T-helper 1 cell treated with Interleukin-12 subunit alpha and Interleukin-12 subunit beta and Interleukin-4 antibody, amounts not matched to agents 30 μg/mL and 1 μg/mL, for 36 hours (primary cell): ENCODE results near the gene MYO15B.
"Not testable (repeated sequence)": the region's sequence is repeated elsewhere in the genome, so short reads cannot be mapped to it uniquely, and the experiment has no call there.

ENCODE experiments used
- H3K27ac Mint-ChIP-seq: one replicate; pipeline ENCODE4 v1.8.0; 2021; ENCODE audit warnings: mild to moderate bottlenecking, mixed read lengths
- H3K27me3 Mint-ChIP-seq: one replicate; pipeline ENCODE4 v1.8.0; 2021; ENCODE audit warnings: low read depth, mixed read lengths
- H3K36me3 Mint-ChIP-seq: one replicate; pipeline ENCODE4 v1.8.0; 2021; ENCODE audit warnings: low read depth, mixed read lengths
- H3K4me1 Mint-ChIP-seq: one replicate; pipeline ENCODE4 v1.8.0; 2021; ENCODE audit warnings: low read depth, mixed read lengths
- H3K4me3 Mint-ChIP-seq: one replicate; pipeline ENCODE4 v1.8.0; 2021; ENCODE audit warnings: mild to moderate bottlenecking, moderate library complexity, mixed read lengths
- H3K9me3 Mint-ChIP-seq: one replicate; pipeline ENCODE4 v1.8.0; 2021; ENCODE audit warnings: mixed read lengths

Gene MYO15B

GRCh38 chr17:75568412-75569255 lies 19.0 kb upstream of the MYO15B start:
- H3K4me3 Mint-ChIP-seq, result no peak overlapping the region
- no peaks in the 10 kb centered on the region for H3K36me3 Mint-ChIP-seq
- H3K9me3 Mint-ChIP-seq, result no peaks in the 10 kb centered on the region

GRCh38 chr17:75570034-75570676 lies 17.4 kb upstream of the MYO15B start:
- no peaks in the 10 kb centered on the region for H3K36me3 Mint-ChIP-seq
- no peaks in the 10 kb centered on the region for H3K9me3 Mint-ChIP-seq
- H3K27me3 Mint-ChIP-seq, result no peaks in the 10 kb centered on the region
- H3K4me3 Mint-ChIP-seq, result no peak overlapping the region
- H3K27ac Mint-ChIP-seq, result no peak overlapping the region
- peaks cover 5% of the 10 kb centered on the region for H3K4me1 Mint-ChIP-seq

More at GRCh38 chr17:75568412-75569255, 19.0 kb upstream of the MYO15B start:
- peaks cover 5% of the 10 kb centered on the region for H3K4me1 Mint-ChIP-seq
- no peaks in the 10 kb centered on the region for H3K27me3 Mint-ChIP-seq
- H3K27ac Mint-ChIP-seq, result no peak overlapping the region

- Mint-ChIP-seq H3K27ac (peak overlapping the region; percentile 95), H3K4me1 (peaks cover 5% of the 10 kb centered on the region), H3K4me3 (no peak overlapping the region), H3K36me3 (no peaks in the 10 kb centered on the region), H3K9me3 (no peaks in the 10 kb centered on the region), H3K27me3 (no peaks in the 10 kb centered on the region)
Measured at GRCh38 chr17:75570772-75571171, 16.8 kb upstream of the MYO15B start.

- Mint-ChIP-seq H3K36me3 (no peaks in the 10 kb centered on the region), H3K9me3 (no peaks in the 10 kb centered on the region), H3K27me3 (no peaks in the 10 kb centered on the region), H3K27ac (peak overlapping the region; percentile 95), H3K4me3 (peak overlapping the region; percentile 37), H3K4me1 (peaks cover 5% of the 10 kb centered on the region)
Measured at GRCh38 chr17:75571197-75571884, 16.3 kb upstream of the MYO15B start.

GRCh38 chr17:75571885-75572215 lies 15.8 kb upstream of the MYO15B start:
- H3K4me1 Mint-ChIP-seq, result peaks cover 5% of the 10 kb centered on the region
- no peaks in the 10 kb centered on the region for H3K9me3 Mint-ChIP-seq
- H3K27ac Mint-ChIP-seq, result no peak overlapping the region
- no peaks in the 10 kb centered on the region for H3K36me3 Mint-ChIP-seq
- no peak overlapping the region for H3K4me3 Mint-ChIP-seq
- H3K27me3 Mint-ChIP-seq, result no peaks in the 10 kb centered on the region

- Mint-ChIP-seq H3K36me3 (no peaks in the 10 kb centered on the region), H3K27me3 (no peaks in the 10 kb centered on the region), H3K4me3 (no peak overlapping the region), H3K27ac (no peak overlapping the region), H3K4me1 (peaks cover 5% of the 10 kb centered on the region), H3K9me3 (no peaks in the 10 kb centered on the region)
Measured at GRCh38 chr17:75572713-75573539, 14.7 kb upstream of the MYO15B start.

GRCh38 chr17:75573540-75573957 lies 14.1 kb upstream of the MYO15B start:
- H3K27ac Mint-ChIP-seq, result no peak overlapping the region

GRCh38 chr17:75573994-75574393 lies 13.6 kb upstream of the MYO15B start:
- no peak overlapping the region for H3K4me3 Mint-ChIP-seq
- H3K27me3 Mint-ChIP-seq, result no peaks in the 10 kb centered on the region

More at GRCh38 chr17:75573540-75573957, 14.1 kb upstream of the MYO15B start:
- Mint-ChIP-seq H3K9me3 (no peaks in the 10 kb centered on the region), H3K4me1 (peaks cover 5% of the 10 kb centered on the region), H3K4me3 (no peak overlapping the region), H3K27me3 (no peaks in the 10 kb centered on the region), H3K36me3 (no peaks in the 10 kb centered on the region)

GRCh38 chr17:75574404-75575036 lies 13.1 kb upstream of the MYO15B start:
- Mint-ChIP-seq H3K4me1 (peaks cover 5% of the 10 kb centered on the region), H3K27ac (no peak overlapping the region), H3K9me3 (no peaks in the 10 kb centered on the region), H3K27me3 (no peaks in the 10 kb centered on the region), H3K4me3 (no peak overlapping the region), H3K36me3 (no peaks in the 10 kb centered on the region)

More at GRCh38 chr17:75573994-75574393, 13.6 kb upstream of the MYO15B start:
- H3K36me3 Mint-ChIP-seq, result no peaks in the 10 kb centered on the region
- H3K4me1 Mint-ChIP-seq, result peaks cover 5% of the 10 kb centered on the region
- no peaks in the 10 kb centered on the region for H3K9me3 Mint-ChIP-seq
- H3K27ac Mint-ChIP-seq, result no peak overlapping the region

GRCh38 chr17:75575197-75575596 lies 12.4 kb upstream of the MYO15B start:
- H3K9me3 Mint-ChIP-seq, result no peaks in the 10 kb centered on the region
- H3K4me3 Mint-ChIP-seq, result no peak overlapping the region
- H3K27ac Mint-ChIP-seq, result no peak overlapping the region
- H3K4me1 Mint-ChIP-seq, result peaks cover 5% of the 10 kb centered on the region
- H3K27me3 Mint-ChIP-seq, result no peaks in the 10 kb centered on the region
- no peaks in the 10 kb centered on the region for H3K36me3 Mint-ChIP-seq

- Mint-ChIP-seq H3K4me1 (peaks cover 5% of the 10 kb centered on the region), H3K36me3 (no peaks in the 10 kb centered on the region), H3K9me3 (no peaks in the 10 kb centered on the region), H3K27me3 (no peaks in the 10 kb centered on the region), H3K27ac (no peak overlapping the region), H3K4me3 (no peak overlapping the region)
Measured at GRCh38 chr17:75575728-75576127, 11.9 kb upstream of the MYO15B start.

- Mint-ChIP-seq H3K9me3 (peaks cover 3% of the 10 kb centered on the region), H3K27me3 (peaks cover 8% of the 10 kb centered on the region), H3K36me3 (no peaks in the 10 kb centered on the region), H3K4me1 (peaks cover 5% of the 10 kb centered on the region), H3K27ac (no peak overlapping the region), H3K4me3 (no peak overlapping the region)
Measured at GRCh38 chr17:75576661-75577060, 10.9 kb upstream of the MYO15B start.

- not testable (repeated sequence) for H3K36me3 Mint-ChIP-seq, H3K4me1 Mint-ChIP-seq, H3K27ac Mint-ChIP-seq, H3K9me3 Mint-ChIP-seq
- Mint-ChIP-seq H3K4me3 (peak overlapping the region; percentile 76), H3K27me3 (peaks cover 26% of the 10 kb centered on the region)
Measured at GRCh38 chr17:75581121-75581725, 6.4 kb upstream of the MYO15B start.
